ENCODE data around the gene CTSO. TPM values are rescaled to one million over a fixed set of nuclear protein-coding genes. Genes with fewer than 3 reads are reported as not detected.

The CTSO gene
- total RNA-seq, 1 experiment from 2014 or later, result 0.57 TPM

DNA sequence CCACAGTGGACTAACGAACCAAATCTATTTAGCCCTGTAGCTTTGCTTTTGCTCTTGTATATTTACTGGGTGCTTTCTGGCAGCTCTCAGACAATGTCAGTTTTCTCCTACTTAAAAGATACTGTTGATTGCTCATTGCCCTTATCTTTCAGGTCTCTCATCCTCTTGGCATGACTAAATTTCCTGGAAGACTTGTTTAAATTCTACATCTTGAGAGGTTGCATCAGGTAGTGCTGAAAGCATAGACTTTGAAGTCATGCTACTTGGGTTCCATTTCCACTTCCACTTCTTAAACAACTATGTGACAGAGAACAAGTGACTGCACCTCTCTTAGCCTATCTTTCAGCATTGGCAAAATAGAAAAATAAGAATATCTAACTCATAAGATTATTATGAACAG, 41.8 kb downstream of the CTSO start (continued):
- TF ChIP-seq RAD21 (IDR thresholded peaks at IDR 0.05; ENCODE audit: low read depth), result no peak
- TF ChIP-seq ELF1 (IDR thresholded peaks at IDR 0.05; ENCODE audit: borderline replicate concordance, low read depth), result no peak

- DNase-seq (ENCODE audit: low read depth, low spot score), result no peak
- no peak overlapping the region for H3K9ac ChIP-seq (ENCODE audit: low read length)
- no peak overlapping the region for H3K4me2 ChIP-seq (ENCODE audit: low read length)
- H3K27me3 ChIP-seq (ENCODE audit: insufficient read depth, low read length), result no peaks in the 10 kb centered on the region
- no peaks in the 10 kb centered on the region for H3K36me3 ChIP-seq (ENCODE audit: control insufficient read depth in 1 of 2, insufficient read depth in 2 of 2, low read length in 2 of 2)
- no peaks in the 10 kb centered on the region; the same call in 1 of the 2 replicates for H3K9me2 ChIP-seq (ENCODE audit: insufficient read depth)
- no peak for ATAC-seq
- no peak overlapping the region for H3K27ac ChIP-seq (ENCODE audit: low read depth, low read length)
- intact Hi-C loops (cut with micrococcal nuclease), result no loop called here
- ChIA-PET CTCF (no interaction called here), POLR2A (no interaction called here), RAD21 (ENCODE audit: low non-redundant PET in 1 of 2, low total read pairs in 2 of 2, uncharacterized antibody in 2 of 2, unreplicated experiment in 2 of 2) (no interaction called here)
- H2AFZ ChIP-seq (ENCODE audit: low read depth, low read length, poor library complexity, severe bottlenecking), result no peak overlapping the region
- H3K79me2 ChIP-seq (ENCODE audit: insufficient read depth, low read length), result no peaks in the 10 kb centered on the region
- H3K4me1 ChIP-seq (ENCODE audit: control insufficient read depth in 1 of 2, insufficient read depth in 2 of 2, low read length in 2 of 2), result no peaks in the 10 kb centered on the region
- no TSS peak for BruUV-seq (replicated peaks)
- no peak overlapping the region for H3K4me3 ChIP-seq (replicated peaks in 1 of 2; ENCODE audit: low read depth in 1 of 2, low read length in 2 of 2)
- TF ChIP-seq POLR2A (IDR thresholded peaks at IDR 0.05; ENCODE audit: borderline replicate concordance, extremely low read depth, insufficient read depth, insufficient read length), result no peak
- TF ChIP-seq FOSL1 (IDR thresholded peaks at IDR 0.05; ENCODE audit: low read depth), result no peak
- no peak for TF ChIP-seq POLR2AphosphoS5 (IDR thresholded peaks at IDR 0.05; ENCODE audit: low read depth, low read length)
- TF ChIP-seq, protein P1, sequence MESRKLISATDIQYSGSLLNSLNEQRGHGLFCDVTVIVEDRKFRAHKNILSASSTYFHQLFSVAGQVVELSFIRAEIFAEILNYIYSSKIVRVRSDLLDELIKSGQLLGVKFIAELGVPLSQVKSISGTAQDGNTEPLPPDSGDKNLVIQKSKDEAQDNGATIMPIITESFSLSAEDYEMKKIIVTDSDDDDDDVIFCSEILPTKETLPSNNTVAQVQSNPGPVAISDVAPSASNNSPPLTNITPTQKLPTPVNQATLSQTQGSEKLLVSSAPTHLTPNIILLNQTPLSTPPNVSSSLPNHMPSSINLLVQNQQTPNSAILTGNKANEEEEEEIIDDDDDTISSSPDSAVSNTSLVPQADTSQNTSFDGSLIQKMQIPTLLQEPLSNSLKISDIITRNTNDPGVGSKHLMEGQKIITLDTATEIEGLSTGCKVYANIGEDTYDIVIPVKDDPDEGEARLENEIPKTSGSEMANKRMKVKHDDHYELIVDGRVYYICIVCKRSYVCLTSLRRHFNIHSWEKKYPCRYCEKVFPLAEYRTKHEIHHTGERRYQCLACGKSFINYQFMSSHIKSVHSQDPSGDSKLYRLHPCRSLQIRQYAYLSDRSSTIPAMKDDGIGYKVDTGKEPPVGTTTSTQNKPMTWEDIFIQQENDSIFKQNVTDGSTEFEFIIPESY (IDR thresholded peaks at IDR 0.05; ENCODE audit: extremely low read depth, insufficient replicate concordance, low read length), result no peak
- TF ChIP-seq, protein P2, sequence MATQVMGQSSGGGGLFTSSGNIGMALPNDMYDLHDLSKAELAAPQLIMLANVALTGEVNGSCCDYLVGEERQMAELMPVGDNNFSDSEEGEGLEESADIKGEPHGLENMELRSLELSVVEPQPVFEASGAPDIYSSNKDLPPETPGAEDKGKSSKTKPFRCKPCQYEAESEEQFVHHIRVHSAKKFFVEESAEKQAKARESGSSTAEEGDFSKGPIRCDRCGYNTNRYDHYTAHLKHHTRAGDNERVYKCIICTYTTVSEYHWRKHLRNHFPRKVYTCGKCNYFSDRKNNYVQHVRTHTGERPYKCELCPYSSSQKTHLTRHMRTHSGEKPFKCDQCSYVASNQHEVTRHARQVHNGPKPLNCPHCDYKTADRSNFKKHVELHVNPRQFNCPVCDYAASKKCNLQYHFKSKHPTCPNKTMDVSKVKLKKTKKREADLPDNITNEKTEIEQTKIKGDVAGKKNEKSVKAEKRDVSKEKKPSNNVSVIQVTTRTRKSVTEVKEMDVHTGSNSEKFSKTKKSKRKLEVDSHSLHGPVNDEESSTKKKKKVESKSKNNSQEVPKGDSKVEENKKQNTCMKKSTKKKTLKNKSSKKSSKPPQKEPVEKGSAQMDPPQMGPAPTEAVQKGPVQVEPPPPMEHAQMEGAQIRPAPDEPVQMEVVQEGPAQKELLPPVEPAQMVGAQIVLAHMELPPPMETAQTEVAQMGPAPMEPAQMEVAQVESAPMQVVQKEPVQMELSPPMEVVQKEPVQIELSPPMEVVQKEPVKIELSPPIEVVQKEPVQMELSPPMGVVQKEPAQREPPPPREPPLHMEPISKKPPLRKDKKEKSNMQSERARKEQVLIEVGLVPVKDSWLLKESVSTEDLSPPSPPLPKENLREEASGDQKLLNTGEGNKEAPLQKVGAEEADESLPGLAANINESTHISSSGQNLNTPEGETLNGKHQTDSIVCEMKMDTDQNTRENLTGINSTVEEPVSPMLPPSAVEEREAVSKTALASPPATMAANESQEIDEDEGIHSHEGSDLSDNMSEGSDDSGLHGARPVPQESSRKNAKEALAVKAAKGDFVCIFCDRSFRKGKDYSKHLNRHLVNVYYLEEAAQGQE (IDR thresholded peaks at IDR 0.05; ENCODE audit: low read depth), result no peak
- TF ChIP-seq RAD21 (IDR thresholded peaks at IDR 0.05; ENCODE audit: low read depth), result no peak
- TF ChIP-seq TCF7L2 (IDR thresholded peaks at IDR 0.05; ENCODE audit: borderline replicate concordance, extremely low read depth, insufficient read depth, insufficient read length), result no peak
- TF ChIP-seq ZNF274 (IDR thresholded peaks at IDR 0.05; ENCODE audit: low read depth, low read length), result no peak
- TF ChIP-seq JUND (IDR thresholded peaks at IDR 0.05), result no peak
- no peak for TF ChIP-seq CTCF (IDR thresholded peaks at IDR 0.05 in 2 of 3, conservative IDR thresholded peaks at IDR 0.05 in 1 of 3; ENCODE audit: borderline replicate concordance in 1 of 3, insufficient read depth in 1 of 3, low read depth in 2 of 3, low read length in 2 of 3)
- no peak for TF ChIP-seq CEBPB (IDR thresholded peaks at IDR 0.05; ENCODE audit: low read depth)
- TF ChIP-seq YY1 (IDR thresholded peaks at IDR 0.05; ENCODE audit: extremely low read depth, insufficient replicate concordance, low read depth, low read length), result no peak
- no peak for TF ChIP-seq ZFX (IDR thresholded peaks at IDR 0.05)
- TF ChIP-seq, protein P3, sequence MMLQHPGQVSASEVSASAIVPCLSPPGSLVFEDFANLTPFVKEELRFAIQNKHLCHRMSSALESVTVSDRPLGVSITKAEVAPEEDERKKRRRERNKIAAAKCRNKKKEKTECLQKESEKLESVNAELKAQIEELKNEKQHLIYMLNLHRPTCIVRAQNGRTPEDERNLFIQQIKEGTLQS (IDR thresholded peaks at IDR 0.05), result no peak
- TF ChIP-seq ELF1 (IDR thresholded peaks at IDR 0.05; ENCODE audit: borderline replicate concordance, low read depth), result no peak
- no peaks in the 10 kb centered on the region for H3K9me3 ChIP-seq (ENCODE audit: control insufficient read depth in 1 of 2, insufficient read depth in 1 of 2, low read depth in 1 of 2, low read length in 2 of 2)
- no peaks in the 10 kb centered on the region; the same call in 1 of the 2 replicates for H4K20me1 ChIP-seq (ENCODE audit: insufficient read depth)
Measured at GRCh38 chr4:155909615-155910226, 43.9 kb downstream of the CTSO start.

Data from HCT116 (cell line).